D721Med (cell line): ENCODE results near the gene KLK6.

Experiments
- DNase-seq: peaks from one replicate; pipeline ENCODE4 v3.0.0; 2011; ENCODE audit warnings: low spot score; ENCODE audit not compliant: insufficient read length
- FAIRE-seq: peaks from 2 replicates; lab custom pipeline; 2011; peaks lifted over from hg19 to GRCh38; lab: Jason Lieb, UNC
- CTCF ChIP-seq: IDR thresholded peaks from 2 replicates; pipeline ENCODE4 v1.5.1; 2012; ENCODE audit warnings: mild to moderate bottlenecking, control low read depth; ENCODE audit not compliant: insufficient read depth; ENCODE audit errors: missing control alignments

The KLK6 gene

GRCh38 chr19:51010066-51010795 is 40.8 kb upstream of the KLK6 start:
- DNase-seq: no peak
- no peak for FAIRE-seq
- no peak for TF ChIP-seq CTCF

- TF ChIP-seq CTCF: no peak
- no peak for FAIRE-seq
- DNase-seq: no peak
These were observed 39.9 kb upstream of the KLK6 start for GRCh38 chr19:51009061-51009891.

- DNase-seq (no peak), FAIRE-seq (no peak)
These were observed 38.1 kb upstream of the KLK6 start for GRCh38 chr19:51007488-51007887.

GRCh38 chr19:51006406-51006805 is 37.0 kb upstream of the KLK6 start:
- no peak for DNase-seq
- TF ChIP-seq CTCF: no peak
- no peak for FAIRE-seq

More at GRCh38 chr19:51007488-51007887, 38.1 kb upstream of the KLK6 start:
- no peak for TF ChIP-seq CTCF

GRCh38 chr19:51005248-51005647 is 35.9 kb upstream of the KLK6 start:
- FAIRE-seq: no peak
- TF ChIP-seq CTCF: no peak

GRCh38 chr19:51003316-51003715 is 33.9 kb upstream of the KLK6 start:
- no peak for TF ChIP-seq CTCF
- no peak for FAIRE-seq
- DNase-seq: no peak

More at GRCh38 chr19:51005248-51005647, 35.9 kb upstream of the KLK6 start:
- DNase-seq: no peak
